ENCODE data around the gene TRPC1. TPM values are rescaled to one million over a fixed set of nuclear protein-coding genes. Genes with fewer than 3 reads are reported as not detected.

Gene TRPC1
- total RNA-seq, 1 donor from 2014 or later, result 21.8 TPM

DNA sequence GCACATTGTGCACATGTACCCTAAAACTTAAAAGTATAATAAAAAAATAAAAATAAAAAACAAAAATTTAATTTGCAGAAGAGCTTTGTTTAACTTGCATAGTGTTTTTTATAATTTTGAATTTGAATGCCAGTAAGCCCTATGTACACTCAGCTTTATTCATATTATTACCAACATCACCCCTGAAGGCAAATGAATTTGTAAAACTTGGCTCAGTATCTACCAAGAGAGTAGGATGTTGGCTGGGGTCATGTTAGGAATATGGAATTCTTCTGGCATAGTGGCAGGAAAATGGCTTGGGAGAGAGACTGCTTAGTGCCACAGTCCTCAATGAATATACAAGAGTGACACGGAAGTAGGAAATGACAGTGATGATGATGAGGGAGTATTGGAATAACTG, 30.7 kb downstream of the TRPC1 start:
- DNase-seq, result no peak

DNA sequence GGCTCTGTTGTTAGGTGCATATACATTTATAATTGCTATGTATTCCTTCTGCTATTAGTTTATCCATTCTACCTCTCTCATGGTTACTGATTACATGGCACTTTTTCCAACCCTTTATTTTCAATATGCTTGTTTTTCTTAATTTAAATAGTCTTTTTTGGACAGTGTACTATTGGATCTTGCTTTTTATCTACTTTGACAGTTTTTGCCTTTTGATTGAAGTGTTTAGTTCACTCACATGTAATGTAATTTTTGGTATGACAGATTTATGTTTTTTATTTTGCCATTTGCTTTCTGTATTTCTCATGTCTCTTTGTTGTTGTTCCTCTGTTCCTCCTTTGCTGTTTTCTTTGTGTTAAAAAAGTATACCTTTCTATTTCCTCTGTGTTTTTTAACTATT, 44.5 kb downstream of the TRPC1 start:
- no peak for DNase-seq

GRCh38 chr3:142777927-142778326, 54.1 kb downstream of the TRPC1 start:
- no peak for DNase-seq

GRCh38 chr3:142778541-142778940, 54.7 kb downstream of the TRPC1 start:
- no peak for DNase-seq

DNA sequence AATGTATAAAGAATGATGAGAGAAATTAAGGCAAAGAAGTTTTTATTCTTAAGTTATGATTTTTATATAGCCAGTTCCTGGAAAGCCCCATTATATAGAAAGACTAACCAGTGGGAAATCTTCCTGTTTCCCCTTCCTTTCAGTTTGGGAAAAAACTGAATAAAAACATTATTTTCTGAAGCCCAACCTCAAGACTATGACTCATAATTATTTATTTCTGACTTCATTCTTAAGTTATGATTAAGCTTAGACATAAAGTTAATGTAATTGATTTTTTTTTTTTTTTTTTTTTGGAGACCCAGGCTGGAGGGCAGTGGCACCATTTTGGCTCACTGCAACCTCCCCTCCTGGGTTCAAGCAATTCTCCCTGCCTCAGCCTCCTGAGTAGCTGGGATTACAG, 55.8 kb downstream of the TRPC1 start:
- DNase-seq, result no peak

DNA sequence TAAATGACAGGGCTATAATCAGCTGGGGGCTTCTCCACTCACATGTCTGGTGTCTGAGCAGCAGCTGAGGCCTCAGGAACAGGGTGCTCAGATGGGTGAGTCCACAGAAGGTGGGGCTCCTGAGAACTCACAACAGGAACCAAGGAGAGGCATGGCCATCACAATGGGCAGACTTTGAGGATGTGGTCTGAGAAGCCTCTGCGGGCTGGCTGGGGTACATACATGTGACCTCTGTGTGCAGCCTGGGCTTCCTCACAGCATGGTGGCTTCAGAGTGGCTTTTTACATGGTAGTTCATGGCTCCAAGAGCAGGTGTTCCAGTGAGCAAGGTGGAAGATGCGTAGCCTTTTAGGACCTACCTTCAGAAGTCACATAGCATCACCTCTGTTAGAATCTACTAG, 58.8 kb downstream of the TRPC1 start:
- no peak for DNase-seq

GRCh38 chr3:142784228-142784627, 60.4 kb downstream of the TRPC1 start:
- DNase-seq, result no peak

GRCh38 chr3:142785996-142786395, 62.2 kb downstream of the TRPC1 start:
- no peak for DNase-seq

DNA sequence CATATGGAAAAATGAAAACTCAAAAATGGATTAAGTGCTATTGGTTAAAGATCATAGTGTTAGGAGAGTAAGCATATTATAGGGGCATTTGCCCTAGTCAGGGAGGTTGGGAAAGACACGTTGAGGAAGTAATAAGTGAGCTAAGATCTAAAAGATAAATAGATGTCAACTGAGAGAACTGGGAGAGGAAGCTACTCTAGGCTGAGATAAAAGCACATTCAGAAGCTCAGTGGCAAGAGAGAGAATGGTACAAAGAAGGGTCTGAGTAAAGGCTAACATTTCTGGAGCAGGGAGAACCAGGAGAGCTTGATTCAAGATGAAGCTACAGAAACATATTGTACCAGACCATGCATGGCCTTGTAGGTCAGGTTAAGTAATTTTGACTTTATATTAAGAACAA, 63.9 kb downstream of the TRPC1 start:
- DNase-seq, result no peak

DNA sequence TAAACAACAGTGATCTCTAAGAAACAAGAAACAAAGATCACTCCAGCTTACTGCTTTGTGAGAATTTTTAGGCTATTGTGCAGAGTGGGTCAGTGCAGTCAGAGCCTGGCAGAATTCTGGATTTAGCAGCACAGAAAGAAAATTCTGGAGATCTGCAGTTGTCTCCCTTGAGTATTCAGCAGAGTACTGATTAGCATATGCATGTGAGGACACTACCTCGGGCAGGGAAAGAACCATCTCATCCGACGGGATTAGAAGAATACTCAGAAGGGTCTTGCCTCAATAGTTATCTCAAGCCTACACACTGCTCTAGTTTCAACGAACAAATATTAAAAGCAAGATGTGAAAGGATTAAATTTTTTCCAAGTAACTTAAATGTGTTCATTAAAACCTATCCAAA, 70.7 kb downstream of the TRPC1 start:
- DNase-seq, result no peak

- no peak for DNase-seq
Measured at GRCh38 chr3:142795332-142795731, 71.5 kb downstream of the TRPC1 start.

- DNase-seq, result no peak
Measured at GRCh38 chr3:142796823-142797222, 73.0 kb downstream of the TRPC1 start.

GRCh38 chr3:142801746-142802145, 77.9 kb downstream of the TRPC1 start:
- DNase-seq, result no peak

GRCh38 chr3:142802891-142803290, 79.1 kb downstream of the TRPC1 start:
- DNase-seq, result no peak

DNA sequence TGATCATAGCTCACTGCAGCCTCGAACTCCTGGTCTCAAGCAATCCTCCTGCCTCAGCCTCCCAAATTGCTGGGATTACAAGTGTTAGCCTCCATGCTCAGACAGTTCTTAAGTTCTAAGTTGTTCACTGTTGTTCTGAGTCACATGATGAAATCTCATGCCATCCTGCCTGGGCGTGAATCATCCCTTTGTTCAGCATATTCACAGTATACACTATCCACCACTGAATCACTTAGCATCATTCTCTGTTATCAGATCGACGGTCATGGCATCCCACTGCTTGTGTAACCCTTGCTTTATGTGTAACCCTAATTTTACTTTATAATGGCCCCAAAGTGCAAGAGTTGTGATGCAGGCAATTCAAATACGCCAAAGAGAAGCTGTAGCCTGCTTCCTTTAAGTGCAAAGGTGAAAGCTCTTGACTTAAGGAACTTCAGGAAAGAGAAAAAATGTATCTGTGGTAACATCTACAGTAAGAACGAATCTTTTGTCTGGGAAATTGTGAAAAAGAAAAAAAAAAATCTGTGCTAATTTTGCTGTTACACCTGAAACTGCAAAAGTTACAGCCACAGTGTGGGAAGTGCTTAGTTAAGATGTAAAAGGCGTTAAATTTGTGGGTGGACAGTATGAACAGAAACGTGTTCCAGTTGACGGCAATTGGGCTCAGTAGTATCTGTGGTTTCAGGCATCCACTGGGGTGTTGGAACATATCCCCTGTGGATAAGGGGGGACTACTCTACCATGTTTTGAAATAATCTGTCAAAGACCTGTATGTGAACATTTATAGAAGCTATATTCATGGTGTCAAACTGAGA, 84.5 kb downstream of the TRPC1 start:
- DNase-seq, result no peak

GRCh38 chr3:142809259-142809658, 85.4 kb downstream of the TRPC1 start:
- DNase-seq, result no peak

- no peak for DNase-seq
Measured at GRCh38 chr3:142815803-142816202, 92.0 kb downstream of the TRPC1 start.

- DNase-seq, result no peak
Measured at GRCh38 chr3:142817356-142817755, 93.5 kb downstream of the TRPC1 start.

- DNase-seq, result no peak
Measured at GRCh38 chr3:142817897-142818296, 94.1 kb downstream of the TRPC1 start.

DNA sequence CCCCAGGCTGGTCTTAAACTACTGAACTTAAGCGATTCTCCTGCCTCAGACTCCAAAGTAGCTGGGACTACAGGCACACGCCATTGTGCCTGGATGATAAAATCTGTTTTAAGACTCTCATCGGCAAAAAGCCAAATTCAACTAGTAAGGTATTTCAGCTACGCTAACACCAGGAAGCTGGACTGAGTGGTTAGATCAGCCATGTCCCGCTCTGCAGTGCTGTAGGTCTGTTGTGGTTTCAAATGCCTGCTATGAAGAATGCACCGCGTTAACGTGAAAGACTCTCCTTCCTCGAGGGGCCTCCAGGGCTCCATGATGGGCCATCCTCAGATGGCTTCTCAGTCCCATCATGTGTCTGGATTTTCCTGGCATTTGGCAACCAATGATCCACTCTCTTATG, 94.8 kb downstream of the TRPC1 start:
- no peak for DNase-seq

GRCh38 chr3:142819179-142819578, 95.3 kb downstream of the TRPC1 start:
- DNase-seq, result no peak

DNA sequence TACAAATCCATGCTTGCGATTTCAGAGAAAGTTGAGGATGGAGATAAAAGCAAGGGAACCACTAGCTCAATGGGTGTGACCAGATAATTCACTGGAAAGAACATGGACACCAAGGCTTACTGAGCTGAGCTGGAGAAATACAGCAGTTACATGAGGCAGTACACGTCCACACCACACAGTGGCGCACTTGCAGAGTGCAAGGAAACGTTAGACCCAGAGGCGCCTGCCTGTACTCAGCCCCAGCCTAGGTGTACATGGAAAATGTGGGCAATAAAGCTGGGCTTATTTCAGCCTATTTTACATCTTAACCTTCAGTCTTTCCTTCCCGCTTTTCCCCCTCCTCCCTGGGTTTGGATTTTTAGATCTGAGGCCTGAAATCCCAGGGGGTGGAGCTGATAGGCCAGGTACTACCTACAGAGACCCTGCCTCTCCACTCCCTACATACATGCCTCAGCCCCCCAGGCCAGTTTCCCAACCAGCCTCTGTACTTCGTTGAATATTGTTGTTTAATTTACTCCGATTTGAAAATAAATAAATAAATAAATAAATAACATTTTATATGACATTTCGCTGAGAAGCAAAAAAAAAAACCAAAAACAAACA, 105.0 kb downstream of the TRPC1 start:
- DNase-seq, result peak; percentile 6

DNA sequence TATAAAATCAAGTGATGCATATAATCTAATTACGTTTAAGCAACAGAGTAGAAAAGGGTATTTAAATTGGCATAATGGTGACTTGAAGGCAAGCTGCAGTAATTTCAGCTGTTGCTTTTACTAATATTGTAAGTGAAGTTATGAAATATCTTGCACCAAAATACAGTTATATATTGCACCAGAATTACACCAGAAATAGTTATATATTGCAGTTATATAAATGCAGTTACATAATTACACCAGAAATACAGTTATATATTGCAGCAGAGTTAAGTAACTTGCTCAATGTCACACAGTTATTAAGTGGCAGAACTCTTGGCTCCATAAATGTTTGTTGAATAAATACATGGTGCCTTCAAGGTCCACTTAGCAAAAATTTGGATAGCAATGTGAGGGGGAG, 113.7 kb downstream of the TRPC1 start:
- DNase-seq, result no peak

DNA sequence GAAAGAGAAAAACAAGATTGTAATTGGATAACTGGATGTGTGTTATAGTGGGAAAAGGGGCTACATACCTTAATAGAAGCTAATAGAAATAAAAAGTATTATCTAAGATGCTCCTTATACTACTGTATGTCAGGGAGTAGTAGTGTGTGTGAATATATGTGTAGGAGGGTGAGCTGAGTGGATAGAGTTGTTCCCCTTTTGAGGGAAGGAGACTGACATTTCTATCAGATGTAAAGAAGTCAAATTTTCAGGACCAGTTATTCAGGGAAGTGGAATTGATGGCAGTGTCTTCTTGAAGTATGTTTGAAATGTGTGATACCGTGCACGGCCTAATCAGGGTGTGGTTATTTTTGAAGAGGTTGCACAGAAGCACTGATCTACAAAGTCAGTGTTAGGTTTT, 116.0 kb downstream of the TRPC1 start:
- no peak for DNase-seq

Measured in skin of body (tissue), 2 donors.